HFF-Myc (cell line): ENCODE measurements around the gene LRIT3.

Source experiments
- DNase-seq: peaks from one replicate; pipeline ENCODE4 v3.0.0-alpha.2; 2011; ENCODE audit warnings: low read depth; ENCODE audit errors: extremely low read depth
- H3K4me3 ChIP-seq: replicated peaks from 2 replicates; pipeline ENCODE4 v1.5.1; 2011; ENCODE audit warnings: low read depth, mild to moderate bottlenecking, control low read depth, low read length
- TF ChIP-seq, protein P1 (sequence below): IDR thresholded peaks from 2 replicates; pipeline ENCODE4 v1.5.1; 2012; ENCODE audit warnings: mild to moderate bottlenecking, low read depth, low read length, control low read depth; ENCODE audit errors: missing control alignments

The LRIT3 gene

DNA sequence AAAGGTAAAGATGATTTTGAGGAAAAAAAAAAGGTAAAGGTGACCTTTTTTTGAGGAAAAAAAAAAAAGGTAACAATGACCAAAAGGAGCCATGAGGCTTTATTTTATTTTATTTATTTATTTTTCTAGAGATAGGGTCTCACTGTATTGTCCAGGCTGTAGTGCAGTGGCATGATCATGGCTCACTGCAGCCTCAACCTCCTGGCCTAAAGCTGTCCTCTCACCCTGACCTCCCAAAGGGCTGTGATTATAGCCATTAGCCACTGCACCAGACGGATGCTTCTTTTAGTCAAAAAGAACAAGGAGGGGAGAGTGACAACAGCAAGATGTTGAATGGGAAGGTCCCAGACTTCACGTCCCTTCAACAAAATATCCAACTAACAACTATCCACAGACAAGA is 30.4 kb downstream of the LRIT3 start:
- no peak overlapping the region for H3K4me3 ChIP-seq
- TF ChIP-seq, protein P1, sequence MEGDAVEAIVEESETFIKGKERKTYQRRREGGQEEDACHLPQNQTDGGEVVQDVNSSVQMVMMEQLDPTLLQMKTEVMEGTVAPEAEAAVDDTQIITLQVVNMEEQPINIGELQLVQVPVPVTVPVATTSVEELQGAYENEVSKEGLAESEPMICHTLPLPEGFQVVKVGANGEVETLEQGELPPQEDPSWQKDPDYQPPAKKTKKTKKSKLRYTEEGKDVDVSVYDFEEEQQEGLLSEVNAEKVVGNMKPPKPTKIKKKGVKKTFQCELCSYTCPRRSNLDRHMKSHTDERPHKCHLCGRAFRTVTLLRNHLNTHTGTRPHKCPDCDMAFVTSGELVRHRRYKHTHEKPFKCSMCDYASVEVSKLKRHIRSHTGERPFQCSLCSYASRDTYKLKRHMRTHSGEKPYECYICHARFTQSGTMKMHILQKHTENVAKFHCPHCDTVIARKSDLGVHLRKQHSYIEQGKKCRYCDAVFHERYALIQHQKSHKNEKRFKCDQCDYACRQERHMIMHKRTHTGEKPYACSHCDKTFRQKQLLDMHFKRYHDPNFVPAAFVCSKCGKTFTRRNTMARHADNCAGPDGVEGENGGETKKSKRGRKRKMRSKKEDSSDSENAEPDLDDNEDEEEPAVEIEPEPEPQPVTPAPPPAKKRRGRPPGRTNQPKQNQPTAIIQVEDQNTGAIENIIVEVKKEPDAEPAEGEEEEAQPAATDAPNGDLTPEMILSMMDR, result no peak
- DNase-seq, result no peak

DNA sequence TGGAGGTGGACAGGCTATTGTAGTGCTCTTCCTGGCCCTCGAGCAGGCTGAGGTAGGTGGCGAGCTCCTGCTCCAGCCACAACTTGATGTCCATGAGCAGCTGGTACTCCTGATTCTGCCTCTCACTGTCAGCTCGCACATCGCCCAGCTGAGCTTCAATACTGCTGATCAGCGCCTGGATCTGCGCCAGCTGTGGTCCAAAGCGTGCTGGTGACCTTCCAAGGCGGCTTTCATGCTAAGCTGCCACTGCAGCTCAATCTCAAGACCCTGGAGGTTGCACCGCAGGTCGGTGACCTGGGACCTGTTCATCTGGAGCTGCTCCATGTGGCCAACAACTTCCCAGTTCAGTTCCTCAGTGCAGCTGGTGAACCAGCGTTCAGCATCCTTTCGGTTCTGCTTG is 31.2 kb downstream of the LRIT3 start:
- H3K4me3 ChIP-seq, result no peak overlapping the region
- DNase-seq, result no peak
- TF ChIP-seq, protein P1, result no peak

DNA sequence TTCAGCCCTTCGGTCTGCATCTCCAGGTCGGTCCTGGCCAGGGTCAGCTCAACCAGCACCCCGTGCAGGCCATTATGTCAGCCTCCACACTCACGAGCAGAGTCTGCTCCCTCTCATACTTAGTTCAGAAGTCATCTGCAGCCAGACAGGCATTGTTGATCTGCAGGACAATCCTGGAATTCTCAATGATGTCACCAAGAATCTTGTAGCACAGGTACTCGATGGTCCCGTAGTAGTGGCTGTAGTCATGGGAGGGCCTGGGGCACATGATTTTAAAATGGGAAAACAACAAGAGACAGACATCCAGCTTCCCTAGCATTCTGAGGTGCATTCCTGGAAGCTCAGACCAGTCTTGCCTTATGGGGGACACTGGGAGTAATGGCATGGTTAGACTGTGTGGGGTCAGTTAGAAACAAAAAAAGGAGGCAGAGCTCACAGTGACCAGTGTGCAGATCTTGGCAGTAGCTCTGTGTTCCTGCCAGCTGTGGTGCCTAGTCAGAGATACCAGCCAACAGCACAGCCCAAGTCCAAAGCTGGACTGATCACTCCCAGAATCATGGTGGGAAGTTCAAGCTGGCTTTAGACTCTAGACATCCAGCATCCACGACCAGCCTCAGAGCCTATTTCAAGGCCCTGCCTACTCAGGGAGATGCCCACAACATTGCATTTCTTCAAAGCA is 31.9 kb downstream of the LRIT3 start:
- no peak for DNase-seq

DNA sequence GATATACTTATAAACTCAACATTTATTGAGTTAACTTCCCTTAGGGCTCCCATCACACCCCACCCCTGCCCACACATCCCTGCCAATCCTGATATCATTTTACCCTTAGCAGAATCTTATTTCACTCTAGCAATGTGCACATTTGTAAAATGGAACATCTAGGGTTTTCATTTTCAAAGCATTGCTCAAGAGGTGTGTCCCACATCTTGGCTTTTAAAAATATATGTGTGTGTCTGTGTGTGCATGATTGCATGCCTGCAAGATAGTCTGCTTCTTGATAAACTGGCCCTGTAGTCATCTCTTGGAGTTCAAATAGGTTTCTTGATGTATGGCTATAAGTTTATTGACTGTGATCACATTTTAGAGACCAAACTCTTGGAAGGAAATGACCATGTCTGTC is 38.4 kb downstream of the LRIT3 start:
- TF ChIP-seq, protein P1, result no peak
- DNase-seq, result no peak
- no peak overlapping the region for H3K4me3 ChIP-seq

More for the DNA sequence above, 31.9 kb downstream of the LRIT3 start:
- H3K4me3 ChIP-seq, result no peak overlapping the region
- TF ChIP-seq, protein P1, result no peak

DNA sequence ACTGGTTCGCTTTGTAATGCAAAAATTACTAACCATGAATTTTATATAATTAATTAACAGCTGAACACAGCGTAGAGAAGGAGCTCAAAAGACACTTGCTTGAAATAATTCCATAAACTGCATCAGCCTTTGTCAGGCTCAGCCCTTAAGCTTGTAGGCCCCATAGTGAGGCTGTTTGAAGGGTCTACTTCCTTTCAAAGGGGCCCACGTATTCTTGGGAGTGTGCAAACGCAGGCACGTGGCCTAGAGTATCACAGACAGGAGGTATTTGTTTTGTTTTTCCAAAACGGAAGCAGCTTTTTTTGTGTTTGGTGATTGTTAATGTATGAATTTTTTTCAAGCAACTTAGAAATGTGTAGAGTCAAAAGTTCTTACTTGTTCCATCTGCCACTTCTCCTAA is 39.2 kb downstream of the LRIT3 start:
- DNase-seq, result no peak
- TF ChIP-seq, protein P1, result no peak
- no peak overlapping the region for H3K4me3 ChIP-seq

DNA sequence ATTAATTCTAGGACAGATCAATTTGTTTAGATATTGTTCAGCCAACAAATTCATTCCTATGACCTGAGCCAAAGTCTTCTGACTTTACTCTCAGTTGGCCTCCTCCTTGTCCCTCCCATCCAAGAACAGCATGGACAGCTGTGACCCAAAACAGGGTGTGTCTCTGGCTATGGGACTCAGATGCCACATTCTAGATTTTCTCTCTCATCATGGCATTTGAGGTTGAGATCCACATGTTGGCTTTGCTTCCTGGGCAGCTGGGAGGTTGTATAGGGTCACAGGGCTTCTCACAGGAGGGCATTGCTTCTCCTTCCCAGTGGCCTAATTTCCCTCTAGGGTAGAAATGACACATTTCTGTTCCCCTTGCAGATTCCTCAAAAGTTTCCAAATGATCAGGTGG is 42.2 kb downstream of the LRIT3 start:
- DNase-seq, result no peak
- H3K4me3 ChIP-seq, result no peak overlapping the region
- TF ChIP-seq, protein P1, result no peak
